ENCODE data around the gene EEIG1.
A peak's percentile ranks its signal among the peaks of the same experiment; 100 is the strongest.

EEIG1 gene

DNA sequence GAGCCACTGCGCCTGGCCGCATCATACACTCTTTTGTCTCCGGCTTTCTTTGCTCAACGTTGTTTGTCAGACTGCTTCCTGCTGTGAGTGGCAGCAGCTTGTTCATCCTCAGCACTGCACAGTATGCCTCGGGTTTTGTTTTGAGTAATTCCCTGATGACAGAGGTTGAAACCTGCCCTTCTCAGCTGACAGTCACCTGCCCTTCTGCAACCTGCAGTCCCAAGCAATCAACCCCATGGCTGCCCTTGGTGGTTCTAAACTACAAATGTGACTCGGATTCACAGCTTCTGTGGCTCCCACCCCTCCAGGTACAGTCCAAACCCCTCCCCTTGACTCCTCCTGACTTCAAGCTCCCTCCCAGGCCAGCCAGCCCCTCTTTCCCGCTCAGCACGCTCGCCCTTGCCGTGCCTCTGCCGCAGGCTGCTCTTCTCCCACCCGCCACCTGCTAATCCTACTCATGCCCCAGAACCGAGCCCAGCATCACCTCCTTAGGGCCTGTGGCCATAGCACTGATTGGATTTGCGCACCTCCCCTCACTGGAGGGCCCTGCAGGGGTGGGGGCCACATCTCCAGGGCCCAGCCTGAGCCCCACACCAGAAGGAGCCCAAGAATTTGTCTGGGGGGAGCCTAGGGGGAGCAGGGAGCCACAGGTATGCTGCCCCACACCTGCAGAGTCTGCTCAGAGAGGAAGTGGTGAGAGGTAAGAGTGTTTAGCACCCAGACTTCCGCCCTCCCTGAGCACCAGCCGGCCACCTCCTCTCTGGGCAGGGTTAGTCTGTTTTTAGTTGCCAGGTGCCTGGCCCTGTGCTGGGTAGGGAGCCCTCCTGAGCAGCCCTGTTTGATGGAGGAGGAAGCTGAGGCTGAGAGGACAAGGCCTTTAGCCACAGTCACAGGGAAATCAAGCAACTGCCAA, 10.1 kb downstream of the EEIG1 start:
- no peak overlapping the region for H3K4me3 ChIP-seq (ENCODE audit: low read length)
- TF ChIP-seq, protein P1, sequence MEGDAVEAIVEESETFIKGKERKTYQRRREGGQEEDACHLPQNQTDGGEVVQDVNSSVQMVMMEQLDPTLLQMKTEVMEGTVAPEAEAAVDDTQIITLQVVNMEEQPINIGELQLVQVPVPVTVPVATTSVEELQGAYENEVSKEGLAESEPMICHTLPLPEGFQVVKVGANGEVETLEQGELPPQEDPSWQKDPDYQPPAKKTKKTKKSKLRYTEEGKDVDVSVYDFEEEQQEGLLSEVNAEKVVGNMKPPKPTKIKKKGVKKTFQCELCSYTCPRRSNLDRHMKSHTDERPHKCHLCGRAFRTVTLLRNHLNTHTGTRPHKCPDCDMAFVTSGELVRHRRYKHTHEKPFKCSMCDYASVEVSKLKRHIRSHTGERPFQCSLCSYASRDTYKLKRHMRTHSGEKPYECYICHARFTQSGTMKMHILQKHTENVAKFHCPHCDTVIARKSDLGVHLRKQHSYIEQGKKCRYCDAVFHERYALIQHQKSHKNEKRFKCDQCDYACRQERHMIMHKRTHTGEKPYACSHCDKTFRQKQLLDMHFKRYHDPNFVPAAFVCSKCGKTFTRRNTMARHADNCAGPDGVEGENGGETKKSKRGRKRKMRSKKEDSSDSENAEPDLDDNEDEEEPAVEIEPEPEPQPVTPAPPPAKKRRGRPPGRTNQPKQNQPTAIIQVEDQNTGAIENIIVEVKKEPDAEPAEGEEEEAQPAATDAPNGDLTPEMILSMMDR (IDR thresholded peaks at IDR 0.05; ENCODE audit: insufficient read depth, low read depth, low read length, missing control alignments) = no peak
- DNase-seq (ENCODE audit: low read depth) = peak; percentile 89

DNA sequence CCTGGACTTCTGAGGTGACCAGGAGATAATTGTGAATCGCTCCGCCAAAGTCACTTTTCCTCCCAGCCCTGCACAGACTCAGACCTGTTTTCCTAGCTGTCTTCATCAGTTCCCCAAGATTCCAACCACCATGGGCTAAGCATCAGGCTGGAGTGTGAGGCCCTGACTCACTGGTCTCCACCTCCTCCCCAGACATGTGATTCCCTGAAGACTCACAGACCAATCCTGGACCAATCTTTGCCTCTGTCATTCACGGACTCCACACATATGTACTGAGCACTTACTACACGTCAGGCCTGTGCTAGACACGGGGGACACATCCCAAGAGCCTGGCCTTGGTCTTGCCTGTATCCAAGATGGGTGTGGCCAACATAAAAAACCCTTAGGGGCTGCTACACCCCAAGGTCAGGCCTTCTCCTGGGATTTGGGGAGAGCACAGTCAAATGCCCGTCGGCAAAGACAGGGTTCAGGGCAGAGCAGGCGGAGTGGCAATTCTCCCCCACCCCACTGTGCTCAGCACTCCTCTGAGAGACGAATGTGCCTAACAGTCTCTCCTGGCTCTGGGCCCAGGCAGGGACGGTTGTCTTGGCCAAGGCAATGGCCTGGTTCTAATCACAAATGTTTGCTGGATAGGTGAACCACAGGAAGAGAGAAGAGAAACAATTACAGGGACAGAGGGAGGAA, 11.9 kb downstream of the EEIG1 start:
- no peak overlapping the region for H3K4me3 ChIP-seq (ENCODE audit: low read length)
- TF ChIP-seq, protein P1 (IDR thresholded peaks at IDR 0.05; ENCODE audit: insufficient read depth, low read depth, low read length, missing control alignments) = no peak
- peak; percentile 95 for DNase-seq (ENCODE audit: low read depth)

DNA sequence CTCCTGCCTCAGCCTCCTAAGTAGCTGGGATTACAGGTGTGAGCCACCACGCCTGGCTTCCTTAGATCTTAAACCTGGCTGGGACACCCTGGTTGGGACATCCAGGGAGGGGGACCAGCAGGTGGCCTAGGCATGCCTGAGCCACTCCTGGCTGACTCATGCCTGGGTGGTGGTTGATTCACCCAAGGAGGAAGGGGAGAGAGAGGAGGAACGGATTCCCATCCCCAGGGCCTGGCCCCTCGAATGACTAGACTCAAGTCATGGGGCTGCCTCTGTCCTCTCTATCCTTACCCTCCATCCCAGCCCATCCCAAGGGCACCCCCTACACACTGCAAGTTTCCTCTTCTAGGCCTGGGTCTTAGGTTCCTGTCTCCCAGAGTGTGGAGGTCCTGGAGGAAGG, 12.7 kb downstream of the EEIG1 start:
- DNase-seq (ENCODE audit: low read depth) = peak; percentile 96
- no peak overlapping the region for H3K4me3 ChIP-seq (ENCODE audit: low read length)
- TF ChIP-seq, protein P1 (IDR thresholded peaks at IDR 0.05; ENCODE audit: insufficient read depth, low read depth, low read length, missing control alignments) = peak; percentile 21

DNA sequence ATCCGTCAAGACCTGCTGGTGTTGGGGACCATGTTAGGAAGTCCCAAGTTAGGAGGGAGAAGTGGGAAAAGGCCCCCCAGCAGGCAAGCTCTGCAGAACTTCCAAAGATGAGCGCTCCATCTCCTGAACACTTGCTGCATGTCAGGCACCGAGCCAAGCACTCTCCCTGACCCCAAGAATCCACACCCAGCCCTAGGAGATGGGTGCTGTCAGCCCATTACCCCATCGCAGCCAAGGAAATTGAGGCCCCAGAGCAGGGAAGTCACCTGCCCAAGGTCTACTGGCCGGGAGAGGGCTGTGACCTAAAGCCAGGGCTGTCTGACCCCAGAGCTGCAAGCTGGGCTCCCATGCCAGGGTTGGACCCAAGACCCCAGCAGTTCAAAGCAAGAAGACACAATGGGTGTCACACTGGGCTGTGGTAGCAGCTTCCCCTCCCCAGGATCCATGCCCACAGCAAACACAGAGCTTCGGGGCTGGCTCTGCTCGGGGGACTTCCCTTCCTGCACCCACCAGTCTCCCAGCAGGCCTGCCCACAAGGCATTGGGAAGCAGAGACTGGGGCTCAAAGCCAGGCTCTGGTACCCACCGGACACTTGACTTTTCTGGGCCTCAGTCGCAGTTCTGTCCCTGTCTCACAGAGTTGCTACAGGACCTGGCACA, 13.5 kb downstream of the EEIG1 start:
- no peak for DNase-seq (ENCODE audit: low read depth)
- TF ChIP-seq, protein P1 (IDR thresholded peaks at IDR 0.05; ENCODE audit: insufficient read depth, low read depth, low read length, missing control alignments) = no peak
- H3K4me3 ChIP-seq (ENCODE audit: low read length) = no peak overlapping the region

DNA sequence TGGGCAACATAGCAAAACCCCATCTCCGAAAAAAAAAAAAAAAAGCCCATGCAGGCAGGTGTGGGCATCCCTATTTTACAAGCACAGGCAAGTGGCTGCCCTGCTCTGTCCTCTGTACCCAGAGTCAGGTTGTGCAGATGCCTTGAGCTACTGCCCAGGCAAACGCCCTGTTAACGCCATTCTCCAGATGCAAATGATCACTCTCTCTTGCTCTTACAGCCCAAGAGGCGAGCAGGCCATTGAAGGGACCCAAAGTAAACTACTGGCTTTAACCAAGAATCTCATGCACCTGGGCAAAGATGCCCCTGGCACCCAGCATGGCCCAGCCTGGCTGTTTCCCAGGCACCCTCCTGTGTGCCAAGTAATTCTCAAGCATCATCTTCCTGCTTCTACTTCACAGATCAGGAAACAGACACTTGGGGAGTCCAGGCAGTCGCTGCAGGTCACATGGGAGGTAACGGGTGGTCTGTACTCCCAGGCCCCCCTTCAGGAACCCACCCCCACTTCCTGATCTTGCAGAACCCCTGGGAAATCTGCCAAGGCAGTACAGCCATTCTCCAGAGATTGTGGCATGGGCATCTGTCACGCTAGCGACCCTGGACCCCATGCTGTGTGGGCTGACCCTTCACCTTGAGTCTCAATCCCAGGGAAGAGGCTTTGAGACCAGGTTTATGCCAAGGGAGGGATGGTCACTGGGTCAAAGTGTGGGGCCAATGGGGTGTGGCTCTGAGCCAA, 14.2 kb downstream of the EEIG1 start:
- H3K4me3 ChIP-seq (ENCODE audit: low read length) = no peak overlapping the region
- no peak for DNase-seq (ENCODE audit: low read depth)
- TF ChIP-seq, protein P1 (IDR thresholded peaks at IDR 0.05; ENCODE audit: insufficient read depth, low read depth, low read length, missing control alignments) = no peak

DNA sequence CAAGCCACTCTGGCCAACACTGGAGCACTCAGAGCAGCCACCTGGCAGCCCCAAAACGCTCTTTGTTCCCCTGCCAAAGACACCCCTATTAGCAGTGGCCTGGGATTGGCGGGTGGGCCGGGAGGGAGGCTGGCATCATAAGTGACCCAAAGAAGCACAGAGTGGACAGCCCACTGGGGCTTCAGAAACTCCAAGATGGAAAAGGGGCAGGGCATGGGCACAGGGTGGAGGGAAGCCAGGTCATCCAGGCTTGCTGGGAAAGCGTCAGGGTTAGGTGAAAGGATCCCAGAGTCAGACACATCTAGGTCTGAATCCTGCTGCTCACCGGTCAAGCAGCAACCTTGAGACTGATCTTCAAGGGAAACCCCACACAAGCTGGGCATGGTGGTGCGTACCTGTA, 14.8 kb downstream of the EEIG1 start:
- TF ChIP-seq, protein P1 (IDR thresholded peaks at IDR 0.05; ENCODE audit: insufficient read depth, low read depth, low read length, missing control alignments) = no peak
- H3K4me3 ChIP-seq (ENCODE audit: low read length) = no peak overlapping the region
- no peak for DNase-seq (ENCODE audit: low read depth)

Measured in epithelial cell of esophagus (primary cell).